Caco-2 (cell line): Measurements from ENCODE around the gene IL1RAPL2. TPM values are rescaled to one million over a fixed set of nuclear protein-coding genes. Genes with fewer than 3 reads are reported as not detected.

Experiments
- BruUV-seq: library from RNA; stranded (reverse); fragments of 400-500 nt; replicated peaks from 2 replicates; lab custom pipeline; 2021; lab: Mats Ljungman, UMichigan
- CTCF ChIA-PET: fragments of 300-600 bp; sonication (Branson Sonifier 250); formaldehyde crosslinking; loops from one replicate; lab custom pipeline; 2022; ENCODE audit warnings: antibody characterized with exemption; lab: Charles Lee
- POLR2A ChIA-PET: fragments of 300-600 bp; sonication (Branson Sonifier 250); formaldehyde crosslinking; loops from one replicate; lab custom pipeline; 2022; ENCODE audit warnings: antibody characterized with exemption; lab: Charles Lee
- DNase-seq, 2 experiments: peaks; one replicate each; pipeline versions ENCODE4 v3.0.0 to v3.0.0-alpha.2; 2020 to 2022
- H3K27me3 ChIP-seq: replicated peaks from 2 replicates; pipeline ENCODE4 v1.6.0; 2011; ENCODE audit warnings: low read length; ENCODE audit not compliant: control insufficient read depth, insufficient read depth
- H3K36me3 ChIP-seq: 2 replicates; pipeline ENCODE4 v1.5.1; 2011; ENCODE audit warnings: low read length; ENCODE audit not compliant: control insufficient read depth, insufficient read depth
- H3K4me1 ChIP-seq: fragments of 250-450 bp; sonication (Bioruptor Pico); 2 replicates; pipeline ENCODE4 v1.5.1; 2020; ENCODE audit warnings: mild to moderate bottlenecking
- H3K4me3 ChIP-seq: 2 replicates; pipeline ENCODE4 v1.5.1; 2011; ENCODE audit warnings: low read depth, mild to moderate bottlenecking, control low read depth, low read length
- H3K9me3 ChIP-seq: fragments of 250-450 bp; sonication (Bioruptor Pico); 2 replicates; pipeline ENCODE4 v1.5.1; 2020; ENCODE audit warnings: mild to moderate bottlenecking, moderate library complexity
- H3K27ac Mint-ChIP-seq: one replicate; pipeline ENCODE4 v1.8.0; 2022; ENCODE audit warnings: mixed read lengths; ENCODE audit not compliant: unreplicated experiment
- H3K27me3 Mint-ChIP-seq: one replicate; pipeline ENCODE4 v1.8.0; 2022; ENCODE audit warnings: mixed read lengths; ENCODE audit not compliant: insufficient read depth, unreplicated experiment
- H3K36me3 Mint-ChIP-seq: one replicate; pipeline ENCODE4 v1.8.0; 2022; ENCODE audit warnings: mild to moderate bottlenecking, mixed read lengths; ENCODE audit not compliant: insufficient read depth, unreplicated experiment
- H3K4me1 Mint-ChIP-seq: one replicate; pipeline ENCODE4 v1.8.0; 2022; ENCODE audit warnings: low read depth, mixed read lengths; ENCODE audit not compliant: unreplicated experiment
- H3K4me3 Mint-ChIP-seq: one replicate; pipeline ENCODE4 v1.8.0; 2022; ENCODE audit warnings: mild to moderate bottlenecking, moderate library complexity, mixed read lengths; ENCODE audit not compliant: unreplicated experiment
- H3K9me3 Mint-ChIP-seq: one replicate; pipeline ENCODE4 v1.8.0; 2022; ENCODE audit warnings: mixed read lengths; ENCODE audit not compliant: unreplicated experiment
- intact Hi-C: fragments of 100-400 bp; cut with micrococcal nuclease; formaldehyde crosslinking; loops from one replicate; pipeline ENCODE4 v1.10.0; 2022; ENCODE audit not compliant: unreplicated experiment
- total RNA-seq: library from RNA; stranded (reverse); gene quantifications from 2 replicates; pipeline ENCODE4 v1.2.3, GENCODE V29; 2022
- TF ChIP-seq, protein P1 (sequence below), 2 experiments: fragments of 200-600 bp in 1 of 2; IDR thresholded peaks; 1 replicate in 1 of 2; 2 replicates in 1 of 2; pipeline versions ENCODE4 v1.5.1 to v1.8.0; 2011 to 2022; ENCODE audit warnings: antibody characterized with exemption in 1 of 2, control low read depth in 1 of 2, inconsistent platforms in 1 of 2, low read depth in 1 of 2, low read length in 1 of 2, mild to moderate bottlenecking in 1 of 2, moderate library complexity in 1 of 2; ENCODE audit not compliant: insufficient read depth in 1 of 2, severe bottlenecking in 1 of 2, unreplicated experiment in 1 of 2

The IL1RAPL2 gene
- total RNA-seq, 1 experiment from 2014 or later, result not detected

- Histone ChIP-seq H3K9me3 (no peaks in the 10 kb centered on the region), H3K4me1 (no peaks in the 10 kb centered on the region), H3K4me3 (no peak overlapping the region), H3K36me3 (no peaks in the 10 kb centered on the region), H3K27me3 (no peaks in the 10 kb centered on the region)
- intact Hi-C loops, result no loop called here
- POLR2A ChIA-PET, result no interaction called here
- Mint-ChIP-seq H3K27me3 (peaks cover 5% of the 10 kb centered on the region), H3K27ac (no peak overlapping the region), H3K4me3 (no peak overlapping the region), H3K9me3 (no peaks in the 10 kb centered on the region), H3K36me3 (no peaks in the 10 kb centered on the region), H3K4me1 (no peaks in the 10 kb centered on the region)
- BruUV-seq, result no TSS peak
- CTCF ChIA-PET, result no interaction called here
- TF ChIP-seq, protein P1, sequence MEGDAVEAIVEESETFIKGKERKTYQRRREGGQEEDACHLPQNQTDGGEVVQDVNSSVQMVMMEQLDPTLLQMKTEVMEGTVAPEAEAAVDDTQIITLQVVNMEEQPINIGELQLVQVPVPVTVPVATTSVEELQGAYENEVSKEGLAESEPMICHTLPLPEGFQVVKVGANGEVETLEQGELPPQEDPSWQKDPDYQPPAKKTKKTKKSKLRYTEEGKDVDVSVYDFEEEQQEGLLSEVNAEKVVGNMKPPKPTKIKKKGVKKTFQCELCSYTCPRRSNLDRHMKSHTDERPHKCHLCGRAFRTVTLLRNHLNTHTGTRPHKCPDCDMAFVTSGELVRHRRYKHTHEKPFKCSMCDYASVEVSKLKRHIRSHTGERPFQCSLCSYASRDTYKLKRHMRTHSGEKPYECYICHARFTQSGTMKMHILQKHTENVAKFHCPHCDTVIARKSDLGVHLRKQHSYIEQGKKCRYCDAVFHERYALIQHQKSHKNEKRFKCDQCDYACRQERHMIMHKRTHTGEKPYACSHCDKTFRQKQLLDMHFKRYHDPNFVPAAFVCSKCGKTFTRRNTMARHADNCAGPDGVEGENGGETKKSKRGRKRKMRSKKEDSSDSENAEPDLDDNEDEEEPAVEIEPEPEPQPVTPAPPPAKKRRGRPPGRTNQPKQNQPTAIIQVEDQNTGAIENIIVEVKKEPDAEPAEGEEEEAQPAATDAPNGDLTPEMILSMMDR (IDR thresholded peaks at IDR 0.05; ENCODE audit: insufficient read depth in 1 of 2, low read depth in 1 of 2, low read length in 1 of 2, severe bottlenecking in 1 of 2, unreplicated experiment in 1 of 2), result no peak
- no peak for DNase-seq
These were observed 240.3 kb downstream of the IL1RAPL2 start for GRCh38 chrX:104806346-104806745.

DNA sequence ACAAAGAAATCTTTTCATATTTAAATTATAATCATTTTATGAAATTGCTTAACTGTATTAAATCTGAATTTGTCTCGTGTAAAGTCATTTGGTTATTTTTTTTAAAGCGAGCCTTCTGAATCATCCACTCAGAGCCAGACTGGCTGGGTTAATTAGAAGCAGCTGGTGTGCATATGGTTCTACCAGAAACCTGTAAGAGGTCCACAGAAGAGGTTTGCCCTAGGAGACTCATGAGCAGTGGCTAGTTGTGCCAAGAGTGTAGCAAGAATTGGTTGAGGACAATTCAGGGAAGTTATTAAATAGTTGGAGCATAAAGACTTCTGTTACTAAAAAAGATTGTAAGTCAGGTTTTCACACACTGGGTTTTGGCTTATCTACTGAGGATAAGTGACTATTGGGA is 267.4 kb downstream of the IL1RAPL2 start:
- H3K4me1 Mint-ChIP-seq, result no peaks in the 10 kb centered on the region
- H3K27ac Mint-ChIP-seq, result no peak overlapping the region
- H3K27me3 Mint-ChIP-seq, result no peaks in the 10 kb centered on the region
- H3K4me3 Mint-ChIP-seq, result no peak overlapping the region
- no peaks in the 10 kb centered on the region for H3K9me3 Mint-ChIP-seq
- Histone ChIP-seq H3K4me1 (no peaks in the 10 kb centered on the region), H3K27me3 (no peaks in the 10 kb centered on the region), H3K36me3 (no peaks in the 10 kb centered on the region), H3K4me3 (no peak overlapping the region), H3K9me3 (no peaks in the 10 kb centered on the region)
- CTCF ChIA-PET, result interaction anchor here (0.5 kb wide), 1 partner anchor 164 kb away, joined by 3 read pairs; no protein-coding TSS in a partner anchor
- no peak for DNase-seq
- no peaks in the 10 kb centered on the region for H3K36me3 Mint-ChIP-seq
- BruUV-seq, result no TSS peak
- intact Hi-C loops, result no loop called here
- TF ChIP-seq, protein P1 (IDR thresholded peaks at IDR 0.05; ENCODE audit: insufficient read depth in 1 of 2, low read depth in 1 of 2, low read length in 1 of 2, severe bottlenecking in 1 of 2, unreplicated experiment in 1 of 2), result no peak
- POLR2A ChIA-PET, result no interaction called here

DNA sequence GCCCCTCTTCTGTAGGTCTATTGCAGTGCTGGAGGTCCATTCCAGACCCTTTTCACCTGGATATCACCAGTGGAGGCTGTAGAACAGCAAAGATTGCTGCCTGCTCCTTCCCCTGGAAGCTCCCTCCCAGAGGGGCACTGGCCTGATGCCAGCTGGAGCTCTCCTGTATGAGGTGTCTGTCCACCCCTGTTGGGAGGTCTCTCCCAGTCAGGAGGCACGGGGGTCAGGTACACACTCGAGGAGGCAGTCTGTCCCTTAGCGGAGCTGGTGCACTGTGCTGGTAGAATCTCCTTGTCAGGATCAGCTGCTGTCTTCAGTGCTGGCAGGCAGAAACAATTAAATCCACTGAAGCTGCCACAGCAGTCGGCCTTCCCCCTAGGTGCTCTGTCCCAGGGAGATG is 276.6 kb downstream of the IL1RAPL2 start:
- H3K4me1 ChIP-seq, result no peaks in the 10 kb centered on the region
- peaks cover 8% of the 10 kb centered on the region for H3K9me3 Mint-ChIP-seq
- no peak overlapping the region for H3K4me3 Mint-ChIP-seq
- no peaks in the 10 kb centered on the region for H3K36me3 Mint-ChIP-seq
- intact Hi-C loops, result no loop called here
- TF ChIP-seq, protein P1 (IDR thresholded peaks at IDR 0.05; ENCODE audit: insufficient read depth in 1 of 2, low read depth in 1 of 2, low read length in 1 of 2, severe bottlenecking in 1 of 2, unreplicated experiment in 1 of 2), result no peak
- no peak overlapping the region for H3K27ac Mint-ChIP-seq
- no peaks in the 10 kb centered on the region for H3K27me3 Mint-ChIP-seq
- ChIA-PET CTCF (interaction anchor here (0.6 kb wide), 1 partner anchor 47 kb away, joined by 3 read pairs; no protein-coding TSS in a partner anchor), POLR2A (no interaction called here)
- H3K27me3 ChIP-seq, result no peaks in the 10 kb centered on the region
- no TSS peak for BruUV-seq
- H3K36me3 ChIP-seq, result no peaks in the 10 kb centered on the region
- no peak for DNase-seq
- H3K4me1 Mint-ChIP-seq, result no peaks in the 10 kb centered on the region
- H3K4me3 ChIP-seq, result no peak overlapping the region
- no peaks in the 10 kb centered on the region for H3K9me3 ChIP-seq
